Natural killer cell (primary cell): ENCODE results near the gene NDST1. TPM values are rescaled to one million over a fixed set of nuclear protein-coding genes. Genes with fewer than 3 reads are reported as not detected.
A peak's percentile ranks its signal among the peaks of the same experiment; 100 is the strongest.

Source experiments
- ATAC-seq, 3 donors: fragments of 150-1000 bp in 2 of 3; fragments of 200-7000 bp in 1 of 3; cut with Tn5 transposase; 1 replicate in 1 of 3; 2 replicates in 2 of 3; pipeline ENCODE4 v1.10.0; 2021; ENCODE audit warnings: mild to moderate bottlenecking in 2 of 3, moderate library complexity in 2 of 3
- DNase-seq, 2 donors: peaks; one replicate each; pipeline versions ENCODE4 v3.0.0 to v3.0.0-alpha.2; 2013 to 2021; ENCODE audit warnings: mixed read lengths in 1 of 2
- H3K27ac ChIP-seq: one replicate; pipeline ENCODE4 v1.5.1; 2013; ENCODE audit warnings: mild to moderate bottlenecking, low read length
- H3K27me3 ChIP-seq: one replicate; pipeline ENCODE4 v1.6.1; 2013; ENCODE audit warnings: low read length; ENCODE audit not compliant: control insufficient read depth, insufficient read depth
- H3K36me3 ChIP-seq: one replicate; pipeline ENCODE4 v1.6.1; 2013; ENCODE audit warnings: low read length; ENCODE audit not compliant: control insufficient read depth, insufficient read depth
- H3K4me1 ChIP-seq: one replicate; pipeline ENCODE4 v1.6.1; 2013; ENCODE audit warnings: low read length; ENCODE audit not compliant: control insufficient read depth, insufficient read depth
- H3K4me3 ChIP-seq: one replicate; pipeline ENCODE4 v1.5.1; 2013; ENCODE audit warnings: low read length
- H3K9me3 ChIP-seq: one replicate; pipeline ENCODE4 v1.6.1; 2013; ENCODE audit warnings: low read length; ENCODE audit not compliant: control insufficient read depth, insufficient read depth
- H3K27ac Mint-ChIP-seq, 2 donors: one replicate each; pipeline ENCODE4 v1.8.0; 2022; ENCODE audit warnings: mild to moderate bottlenecking in 2 of 2, mixed read lengths in 2 of 2, moderate library complexity in 1 of 2
- H3K27me3 Mint-ChIP-seq, 2 donors: one replicate each; pipeline ENCODE4 v1.8.0; 2022; ENCODE audit warnings: low read depth in 2 of 2, mixed read lengths in 2 of 2
- H3K36me3 Mint-ChIP-seq: one replicate; pipeline ENCODE4 v1.8.0; 2022; ENCODE audit warnings: mixed read lengths
- H3K4me1 Mint-ChIP-seq, 2 donors: one replicate each; pipeline ENCODE4 v1.8.0; 2022; ENCODE audit warnings: mixed read lengths in 2 of 2
- H3K4me3 Mint-ChIP-seq: one replicate; pipeline ENCODE4 v1.8.0; 2022; ENCODE audit warnings: mild to moderate bottlenecking, moderate library complexity, mixed read lengths
- H3K9me3 Mint-ChIP-seq, 2 donors: one replicate each; pipeline ENCODE4 v1.8.0; 2022; ENCODE audit warnings: mixed read lengths in 2 of 2
- CTCF ChIP-seq: fragments of 200-600 bp; IDR thresholded peaks from one replicate; pipeline ENCODE4 v1.8.0; 2022; ENCODE audit warnings: antibody characterized with exemption
- WGBS: methylation state at CpG from one replicate; pipeline ENCODE4 v1.1.7; 2013; ENCODE audit warnings: missing lambda C conversion rate; ENCODE audit not compliant: insufficient coverage; 5-methylcytosine and 5-hydroxymethylcytosine counted together
- intact Hi-C: fragments of 100-400 bp; cut with micrococcal nuclease; formaldehyde crosslinking; loops from one replicate; pipeline ENCODE4 v1.14.2; 2022
- total RNA-seq, 4 donors: library from RNA; stranded (reverse); fragments of 120-200 nt in 1 of 4; gene quantifications; one replicate each; pipeline versions ENCODE4 v1.2.3 to v1.2.4, GENCODE V29; 2013 to 2022

Gene NDST1
- total RNA-seq, 3 donors from 2014 or later (not counting 1 experiment from before 2014, with no cell fraction given) = 2.8 to 12.3 (median 4.3) TPM

DNA sequence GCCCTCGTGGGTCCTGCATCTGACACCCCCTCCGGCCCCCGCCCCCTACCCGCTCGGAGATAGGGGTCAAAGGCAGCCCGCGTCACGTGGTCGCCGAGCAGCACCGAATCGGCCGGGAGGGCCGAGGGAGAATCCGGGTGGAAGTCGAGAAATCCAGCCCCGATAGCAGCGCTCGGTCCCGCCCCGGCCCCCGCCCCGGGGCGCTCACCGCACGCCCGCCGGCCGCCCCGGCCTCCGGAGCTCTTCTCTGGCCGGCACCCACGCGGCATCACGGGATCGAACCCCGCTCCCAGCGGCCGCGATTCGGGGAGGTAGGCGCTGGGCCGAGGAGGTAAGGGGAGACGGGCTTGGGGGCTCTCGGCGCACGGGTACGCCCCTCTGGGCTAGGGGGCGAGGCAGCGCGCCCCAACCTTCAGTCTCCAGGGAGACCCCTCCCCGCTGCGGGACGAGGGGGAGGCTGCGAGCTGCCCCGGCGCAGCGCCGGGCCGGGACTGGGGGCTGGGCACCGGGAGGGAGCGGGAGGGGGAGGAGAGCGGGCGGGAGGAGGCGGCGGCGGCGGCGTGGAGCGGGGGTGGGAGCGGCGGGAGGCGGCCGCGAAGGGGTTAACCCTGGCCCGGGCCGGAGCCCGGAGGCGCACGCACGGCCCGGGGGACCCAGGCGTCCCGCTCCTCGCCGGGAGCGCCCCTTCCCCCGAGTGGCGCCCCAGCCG is 22.1 kb upstream of the NDST1 start:
- H3K36me3 Mint-ChIP-seq = no peaks in the 10 kb centered on the region
- H3K27ac Mint-ChIP-seq = no peak overlapping the region
- intact Hi-C loops = no loop called here
- Histone ChIP-seq H3K27ac (no peak overlapping the region), H3K27me3 (peaks cover 7% of the 10 kb centered on the region), H3K4me3 (peak overlapping the region; percentile 56), H3K9me3 (no peaks in the 10 kb centered on the region), H3K4me1 (peaks cover 36% of the 10 kb centered on the region), H3K36me3 (no peaks in the 10 kb centered on the region)
- DNase-seq = peak in 1 of 2 donors; percentile 46
- H3K4me3 Mint-ChIP-seq = peak overlapping the region; percentile 31
- no peak for TF ChIP-seq CTCF
- peak; percentile 33 to 60 (median 51) for ATAC-seq
- H3K27me3 Mint-ChIP-seq = peaks cover 0 to 17% of the 10 kb centered on the region in 2 donors
- no peaks in the 10 kb centered on the region for H3K9me3 Mint-ChIP-seq
- under 1% methylated on average over 90 of the region's 90 CpGs for WGBS
- peaks cover 9 to 20% of the 10 kb centered on the region in 2 donors for H3K4me1 Mint-ChIP-seq

DNA sequence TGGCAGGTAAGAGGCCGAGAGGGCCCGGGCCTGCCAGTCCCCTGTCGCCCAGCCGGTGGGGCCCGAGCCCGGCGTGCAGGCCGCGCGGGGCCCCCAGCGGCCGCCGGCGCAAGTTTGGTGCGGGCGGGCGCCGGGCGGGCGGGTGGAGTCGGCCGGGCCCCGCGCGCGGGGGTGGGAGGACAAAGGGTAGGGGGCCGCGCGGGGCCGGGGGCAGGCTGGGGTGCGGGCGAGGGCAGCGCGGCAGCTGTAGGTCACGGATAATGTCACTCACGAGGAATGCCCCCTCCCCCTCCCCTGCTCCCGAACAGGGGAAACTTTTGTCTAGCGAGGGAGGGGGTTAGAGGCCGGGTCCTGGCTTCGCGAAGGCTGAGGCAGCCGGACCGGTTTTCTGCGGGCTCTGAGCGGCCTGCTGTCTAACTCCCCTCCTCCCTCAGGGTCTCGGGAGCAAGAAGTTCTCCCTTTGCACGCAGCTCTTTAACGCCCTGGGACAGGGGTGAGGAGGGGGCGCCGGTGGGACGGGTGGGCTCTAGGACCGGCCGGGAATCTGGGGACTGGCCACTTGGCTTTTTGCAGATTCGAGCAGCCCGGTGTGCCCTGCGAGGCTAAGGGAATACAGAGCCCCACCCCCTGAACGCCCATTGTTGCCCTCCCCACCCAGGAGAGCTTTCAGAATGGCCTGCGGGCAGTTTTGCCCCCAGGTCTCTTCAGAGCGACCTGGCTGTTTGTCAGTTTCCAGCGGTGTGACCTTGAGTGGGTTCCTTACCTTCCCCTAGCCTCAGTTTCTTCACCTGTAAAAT is 21.3 kb upstream of the NDST1 start:
- ATAC-seq (peak; percentile 66 to 78 (median 74)), DNase-seq (peak; percentile 62 to 63)
- H3K36me3 ChIP-seq = no peaks in the 10 kb centered on the region
- H3K4me1 ChIP-seq = peaks cover 36% of the 10 kb centered on the region
- no peak for TF ChIP-seq CTCF
- 2% methylated on average over 46 of the region's 60 CpGs for WGBS
- H3K27ac Mint-ChIP-seq = peak overlapping the region; percentile 53
- H3K27me3 ChIP-seq = peaks cover 7% of the 10 kb centered on the region
- H3K9me3 Mint-ChIP-seq = no peaks in the 10 kb centered on the region
- intact Hi-C loops = no loop called here
- peak overlapping the region; percentile 56 for H3K4me3 ChIP-seq
- H3K4me3 Mint-ChIP-seq = peak overlapping the region; percentile 83
- peak overlapping the region; percentile 58 for H3K27ac ChIP-seq
- H3K27me3 Mint-ChIP-seq = peaks cover 0 to 20% of the 10 kb centered on the region in 2 donors
- no peaks in the 10 kb centered on the region for H3K36me3 Mint-ChIP-seq
- H3K4me1 Mint-ChIP-seq = peaks cover 9 to 20% of the 10 kb centered on the region in 2 donors
- no peaks in the 10 kb centered on the region for H3K9me3 ChIP-seq

GRCh38 chr5:150487199-150488061 is 20.5 kb upstream of the NDST1 start:
- peaks cover 7% of the 10 kb centered on the region for H3K27me3 ChIP-seq
- WGBS = 74% methylated on average over 10 of the region's 10 CpGs
- intact Hi-C loops = no loop called here
- peaks cover 9 to 20% of the 10 kb centered on the region in 2 donors for H3K4me1 Mint-ChIP-seq
- TF ChIP-seq CTCF = no peak
- no peaks in the 10 kb centered on the region for H3K9me3 Mint-ChIP-seq
- no peaks in the 10 kb centered on the region for H3K36me3 Mint-ChIP-seq
- H3K4me3 ChIP-seq = peak overlapping the region; percentile 56
- no peaks in the 10 kb centered on the region for H3K36me3 ChIP-seq
- H3K9me3 ChIP-seq = no peaks in the 10 kb centered on the region
- peaks cover 0 to 21% of the 10 kb centered on the region in 2 donors for H3K27me3 Mint-ChIP-seq
- ATAC-seq (no peak), DNase-seq (no peak)
- peaks cover 36% of the 10 kb centered on the region for H3K4me1 ChIP-seq
- H3K4me3 Mint-ChIP-seq = peak overlapping the region; percentile 83
- H3K27ac Mint-ChIP-seq = peak overlapping the region; percentile 53
- H3K27ac ChIP-seq = peak overlapping the region; percentile 58
